Choroid plexus epithelial cell (primary cell): ENCODE measurements around the gene NLGN4X.

Experiments used
- DNase-seq: peaks from one replicate; pipeline ENCODE4 v3.0.0-alpha.2; 2010; ENCODE audit warnings: low read depth
- H3K4me3 ChIP-seq: 2 replicates; pipeline ENCODE4 v1.5.1; 2011; ENCODE audit warnings: low read depth, mild to moderate bottlenecking, control low read depth, low read length, moderate library complexity
- CTCF ChIP-seq: conservative IDR thresholded peaks from 2 replicates; pipeline ENCODE4 v1.5.1; 2011; ENCODE audit warnings: low read depth, mild to moderate bottlenecking, control low read depth, inconsistent platforms, low read length, moderate library complexity

NLGN4X gene

DNA sequence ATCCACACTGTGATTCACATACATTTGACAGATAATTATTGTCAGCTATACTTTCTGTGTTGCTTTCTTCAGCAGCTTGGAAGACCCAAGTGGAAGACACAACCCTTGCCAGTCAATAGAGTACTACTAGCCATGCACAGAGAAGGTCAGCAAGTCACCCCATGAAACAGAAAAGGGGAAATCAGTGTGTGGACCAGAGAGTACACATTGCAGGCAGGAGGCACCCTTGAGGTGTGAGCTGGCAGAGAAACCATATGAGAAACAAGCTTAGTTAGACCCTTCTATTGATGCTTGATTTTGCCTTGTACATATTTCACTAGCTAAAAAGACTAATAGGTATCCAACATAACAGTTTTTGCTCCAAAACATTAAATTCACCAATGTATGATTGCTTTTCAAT is 99.5 kb downstream of the NLGN4X start:
- DNase-seq = no peak
- no peak for TF ChIP-seq CTCF
- H3K4me3 ChIP-seq = no peak overlapping the region

DNA sequence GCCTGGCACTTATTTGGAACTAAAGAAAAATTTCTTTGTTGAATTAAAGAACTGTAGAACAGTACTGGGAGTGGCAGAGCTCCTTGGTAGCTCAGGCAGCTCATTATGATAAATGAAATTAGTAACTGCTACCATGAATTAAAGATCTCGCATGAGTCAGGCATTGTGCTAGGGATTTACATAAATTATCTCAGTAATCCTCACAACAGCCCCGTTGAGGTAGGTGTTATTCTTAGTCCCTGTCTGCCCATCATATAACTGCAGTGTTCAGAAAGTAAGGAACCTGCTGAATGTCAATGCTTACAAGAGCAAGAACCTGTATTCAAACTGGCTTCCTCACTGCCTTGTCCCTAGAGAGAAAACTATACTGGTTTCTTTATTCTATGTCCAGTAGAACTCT is 108.3 kb downstream of the NLGN4X start:
- no peak for TF ChIP-seq CTCF
- H3K4me3 ChIP-seq = no peak overlapping the region
- DNase-seq = no peak

- H3K4me3 ChIP-seq = no peak overlapping the region
- TF ChIP-seq CTCF = no peak
- DNase-seq = no peak
Observed at GRCh38 chrX:6095469-6095868, 133.2 kb downstream of the NLGN4X start.

DNA sequence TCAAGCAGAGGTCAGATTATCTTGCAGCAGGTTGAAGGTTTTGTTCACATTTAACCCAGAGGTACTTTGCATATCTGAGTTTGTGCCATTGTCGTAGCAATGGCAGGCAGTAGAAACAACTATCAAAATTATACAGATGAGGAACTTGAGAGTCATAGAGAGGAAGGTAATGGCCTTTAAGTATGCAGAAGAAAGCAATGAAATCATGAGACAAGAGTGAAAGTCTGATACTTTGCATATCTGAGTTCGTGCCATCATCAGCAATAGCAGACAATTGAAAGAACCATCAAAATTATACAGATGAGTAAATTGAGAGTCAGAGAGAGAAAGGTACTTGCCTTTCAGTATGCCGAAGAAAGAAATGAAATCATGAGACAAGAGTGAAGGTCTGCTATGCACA is 154.1 kb downstream of the NLGN4X start:
- DNase-seq = no peak
- TF ChIP-seq CTCF = no peak
- no peak overlapping the region for H3K4me3 ChIP-seq

- H3K4me3 ChIP-seq = no peak overlapping the region
- no peak for DNase-seq
- no peak for TF ChIP-seq CTCF
Observed at GRCh38 chrX:6071731-6072130, 156.9 kb downstream of the NLGN4X start.

GRCh38 chrX:6067600-6067999 is 161.1 kb downstream of the NLGN4X start:
- TF ChIP-seq CTCF = no peak
- no peak overlapping the region for H3K4me3 ChIP-seq
- DNase-seq = no peak

GRCh38 chrX:6053141-6053540 is 175.5 kb downstream of the NLGN4X start:
- no peak for TF ChIP-seq CTCF
- no peak for DNase-seq
- H3K4me3 ChIP-seq = no peak overlapping the region
